ENCODE results near the gene SMIM45.

SMIM45 gene

DNA sequence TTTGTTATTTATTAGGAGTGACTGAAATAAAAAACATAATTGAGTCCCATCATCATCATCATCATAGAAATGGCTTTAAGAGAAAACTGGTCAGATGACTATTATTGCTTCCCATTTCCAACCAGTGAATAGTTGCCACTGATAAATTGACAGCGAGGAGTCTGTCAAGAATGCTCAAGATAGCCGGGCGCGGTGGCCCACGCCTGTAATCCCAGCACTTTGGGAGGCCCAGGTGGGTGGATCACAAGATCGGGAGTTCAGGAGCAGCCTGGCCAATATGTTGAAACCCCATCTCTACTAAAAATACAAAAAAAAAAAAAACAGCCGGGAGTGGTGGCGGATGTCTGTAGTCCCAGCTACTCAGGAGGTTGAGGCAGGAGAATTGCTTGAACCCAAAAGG, 48.5 kb downstream of the SMIM45 start (continued):
- TF ChIP-seq, protein P1, sequence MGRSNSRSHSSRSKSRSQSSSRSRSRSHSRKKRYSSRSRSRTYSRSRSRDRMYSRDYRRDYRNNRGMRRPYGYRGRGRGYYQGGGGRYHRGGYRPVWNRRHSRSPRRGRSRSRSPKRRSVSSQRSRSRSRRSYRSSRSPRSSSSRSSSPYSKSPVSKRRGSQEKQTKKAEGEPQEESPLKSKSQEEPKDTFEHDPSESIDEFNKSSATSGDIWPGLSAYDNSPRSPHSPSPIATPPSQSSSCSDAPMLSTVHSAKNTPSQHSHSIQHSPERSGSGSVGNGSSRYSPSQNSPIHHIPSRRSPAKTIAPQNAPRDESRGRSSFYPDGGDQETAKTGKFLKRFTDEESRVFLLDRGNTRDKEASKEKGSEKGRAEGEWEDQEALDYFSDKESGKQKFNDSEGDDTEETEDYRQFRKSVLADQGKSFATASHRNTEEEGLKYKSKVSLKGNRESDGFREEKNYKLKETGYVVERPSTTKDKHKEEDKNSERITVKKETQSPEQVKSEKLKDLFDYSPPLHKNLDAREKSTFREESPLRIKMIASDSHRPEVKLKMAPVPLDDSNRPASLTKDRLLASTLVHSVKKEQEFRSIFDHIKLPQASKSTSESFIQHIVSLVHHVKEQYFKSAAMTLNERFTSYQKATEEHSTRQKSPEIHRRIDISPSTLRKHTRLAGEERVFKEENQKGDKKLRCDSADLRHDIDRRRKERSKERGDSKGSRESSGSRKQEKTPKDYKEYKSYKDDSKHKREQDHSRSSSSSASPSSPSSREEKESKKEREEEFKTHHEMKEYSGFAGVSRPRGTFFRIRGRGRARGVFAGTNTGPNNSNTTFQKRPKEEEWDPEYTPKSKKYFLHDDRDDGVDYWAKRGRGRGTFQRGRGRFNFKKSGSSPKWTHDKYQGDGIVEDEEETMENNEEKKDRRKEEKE (IDR thresholded peaks at IDR 0.05) = no peak
- no peak for TF ChIP-seq SUPT20H (IDR thresholded peaks at IDR 0.05; ENCODE audit: borderline replicate concordance, control insufficient read depth, low read depth, low read length)
- TF ChIP-seq, protein P2, sequence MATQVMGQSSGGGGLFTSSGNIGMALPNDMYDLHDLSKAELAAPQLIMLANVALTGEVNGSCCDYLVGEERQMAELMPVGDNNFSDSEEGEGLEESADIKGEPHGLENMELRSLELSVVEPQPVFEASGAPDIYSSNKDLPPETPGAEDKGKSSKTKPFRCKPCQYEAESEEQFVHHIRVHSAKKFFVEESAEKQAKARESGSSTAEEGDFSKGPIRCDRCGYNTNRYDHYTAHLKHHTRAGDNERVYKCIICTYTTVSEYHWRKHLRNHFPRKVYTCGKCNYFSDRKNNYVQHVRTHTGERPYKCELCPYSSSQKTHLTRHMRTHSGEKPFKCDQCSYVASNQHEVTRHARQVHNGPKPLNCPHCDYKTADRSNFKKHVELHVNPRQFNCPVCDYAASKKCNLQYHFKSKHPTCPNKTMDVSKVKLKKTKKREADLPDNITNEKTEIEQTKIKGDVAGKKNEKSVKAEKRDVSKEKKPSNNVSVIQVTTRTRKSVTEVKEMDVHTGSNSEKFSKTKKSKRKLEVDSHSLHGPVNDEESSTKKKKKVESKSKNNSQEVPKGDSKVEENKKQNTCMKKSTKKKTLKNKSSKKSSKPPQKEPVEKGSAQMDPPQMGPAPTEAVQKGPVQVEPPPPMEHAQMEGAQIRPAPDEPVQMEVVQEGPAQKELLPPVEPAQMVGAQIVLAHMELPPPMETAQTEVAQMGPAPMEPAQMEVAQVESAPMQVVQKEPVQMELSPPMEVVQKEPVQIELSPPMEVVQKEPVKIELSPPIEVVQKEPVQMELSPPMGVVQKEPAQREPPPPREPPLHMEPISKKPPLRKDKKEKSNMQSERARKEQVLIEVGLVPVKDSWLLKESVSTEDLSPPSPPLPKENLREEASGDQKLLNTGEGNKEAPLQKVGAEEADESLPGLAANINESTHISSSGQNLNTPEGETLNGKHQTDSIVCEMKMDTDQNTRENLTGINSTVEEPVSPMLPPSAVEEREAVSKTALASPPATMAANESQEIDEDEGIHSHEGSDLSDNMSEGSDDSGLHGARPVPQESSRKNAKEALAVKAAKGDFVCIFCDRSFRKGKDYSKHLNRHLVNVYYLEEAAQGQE (IDR thresholded peaks at IDR 0.05; ENCODE audit: low read depth, low read length) = no peak

DNA sequence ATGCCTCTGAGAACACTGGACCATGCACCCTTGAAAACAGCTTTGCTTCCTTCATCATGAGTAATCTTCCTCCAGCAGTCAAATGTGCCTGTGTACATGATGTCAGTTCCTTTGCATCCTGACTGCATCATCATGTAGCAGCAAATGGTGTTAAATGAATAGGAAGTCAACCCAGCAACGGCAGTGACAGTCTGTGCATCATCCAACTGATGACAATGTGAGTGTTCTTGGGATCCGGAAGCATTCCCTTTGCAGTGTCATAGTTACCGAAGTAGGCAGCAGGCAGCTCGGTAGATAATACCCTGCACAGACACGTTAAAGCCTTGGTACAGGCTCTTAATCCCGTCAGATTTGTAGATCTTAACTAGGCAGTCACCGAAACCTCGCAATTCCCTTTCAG, 49.2 kb downstream of the SMIM45 start:
- ATAC-seq (no peak), DNase-seq (ENCODE audit: low read depth, low spot score) (no peak), FAIRE-seq (no peak)
- no peak overlapping the region for H3K9ac ChIP-seq (ENCODE audit: control insufficient read depth, insufficient read depth, low read length)
- H3K4me3 ChIP-seq = no peak overlapping the region
- TF ChIP-seq LARP7 (IDR thresholded peaks at IDR 0.05) (no peak), CREB1 (IDR thresholded peaks at IDR 0.05; ENCODE audit: low read depth) (0 out of 2 replicates have a peak, but pooled peaks have one; percentile 24), CEBPB (IDR thresholded peaks at IDR 0.05; ENCODE audit: borderline replicate concordance in 1 of 2, low read depth in 2 of 2, low read length in 2 of 2) (no peak), SMC3 (IDR thresholded peaks at IDR 0.05; ENCODE audit: borderline replicate concordance, low read length) (no peak), ZNF622 (IDR thresholded peaks at IDR 0.05) (no peak)
- TF ChIP-seq, protein P3, sequence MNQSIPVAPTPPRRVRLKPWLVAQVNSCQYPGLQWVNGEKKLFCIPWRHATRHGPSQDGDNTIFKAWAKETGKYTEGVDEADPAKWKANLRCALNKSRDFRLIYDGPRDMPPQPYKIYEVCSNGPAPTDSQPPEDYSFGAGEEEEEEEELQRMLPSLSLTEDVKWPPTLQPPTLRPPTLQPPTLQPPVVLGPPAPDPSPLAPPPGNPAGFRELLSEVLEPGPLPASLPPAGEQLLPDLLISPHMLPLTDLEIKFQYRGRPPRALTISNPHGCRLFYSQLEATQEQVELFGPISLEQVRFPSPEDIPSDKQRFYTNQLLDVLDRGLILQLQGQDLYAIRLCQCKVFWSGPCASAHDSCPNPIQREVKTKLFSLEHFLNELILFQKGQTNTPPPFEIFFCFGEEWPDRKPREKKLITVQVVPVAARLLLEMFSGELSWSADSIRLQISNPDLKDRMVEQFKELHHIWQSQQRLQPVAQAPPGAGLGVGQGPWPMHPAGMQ (IDR thresholded peaks at IDR 0.05; ENCODE audit: borderline replicate concordance) = no peak
- intact Hi-C loops (cut with micrococcal nuclease; ENCODE audit: unreplicated experiment) (no loop called here), in situ Hi-C loops (cut with MboI) (no loop called here)
- no peaks in the 10 kb centered on the region for H4K20me1 ChIP-seq (ENCODE audit: control insufficient read depth, insufficient read depth)
- peaks cover 5% of the 10 kb centered on the region for H3K79me2 ChIP-seq (ENCODE audit: control insufficient read depth, insufficient read depth, low read length)
- ChIA-PET CTCF (no interaction called here), POLR2A (interaction anchor here (0.7 kb wide), 1 partner anchor 225 kb away, joined by 4 read pairs; no protein-coding TSS in a partner anchor), SMC1A (ENCODE audit: uncharacterized antibody, unreplicated experiment) (no interaction called here), RAD21 (ENCODE audit: unreplicated experiment) (interaction anchor here (0.7 kb wide), 1 partner anchor 54 kb away, joined by 3 read pairs; the partner anchor contains the start of gene CENPM)
- peaks cover 13% of the 10 kb centered on the region for H3K4me1 ChIP-seq (ENCODE audit: control insufficient read depth, insufficient read depth, low read length)
- no peaks in the 10 kb centered on the region for H3K36me3 ChIP-seq (ENCODE audit: control insufficient read depth in 2 of 2, insufficient read depth in 2 of 2, low read length in 1 of 2)
- H3K27ac ChIP-seq (ENCODE audit: control insufficient read depth, insufficient read depth) = no peak overlapping the region
- 82% methylated on average over 8 of the region's 8 CpGs for WGBS (ENCODE audit: insufficient coverage, insufficient replicate concordance, low lambda C conversion rate, missing lambda C conversion rate)
- H3K4me2 ChIP-seq (ENCODE audit: control insufficient read depth, insufficient read depth) = no peak overlapping the region
- no peak overlapping the region for H2AFZ ChIP-seq (ENCODE audit: control insufficient read depth, low read depth, low read length)
- no peaks in the 10 kb centered on the region for H3K27me3 ChIP-seq (replicated peaks in 1 of 2; ENCODE audit: control insufficient read depth in 2 of 2, insufficient read depth in 2 of 2, low read length in 1 of 2)
- H3K9me3 ChIP-seq (replicated peaks; ENCODE audit: control insufficient read depth, insufficient read depth, low read length) = no peaks in the 10 kb centered on the region; the same call in 1 of the 3 replicates
- no TSS peak for BruUV-seq (replicated peaks)
